H1 (cell line): ENCODE results near the gene OR51B4. TPM values are rescaled to one million over a fixed set of nuclear protein-coding genes. Genes with fewer than 3 reads are reported as not detected.

Experiments
- CTCF ChIA-PET: fragments of 300-600 bp; sonication (Branson Sonifier 250); formaldehyde crosslinking; loops from one replicate; lab custom pipeline; 2021; ENCODE audit not compliant: partially characterized antibody; lab: Charles Lee
- POLR2A ChIA-PET: fragments of 300-600 bp; sonication (Branson Sonifier 250); formaldehyde crosslinking; loops from one replicate; lab custom pipeline; 2021; ENCODE audit warnings: inconsistent platforms; ENCODE audit not compliant: partially characterized antibody; lab: Charles Lee
- DNase-seq, 2 experiments: peaks; one replicate each; pipeline versions ENCODE4 v3.0.0 to v3.0.0-alpha.2; 2010 to 2022; ENCODE audit warnings: low spot score in 2 of 2, low read depth in 1 of 2, mixed read lengths in 1 of 2
- FAIRE-seq: peaks from 2 replicates; lab custom pipeline; 2011; peaks lifted over from hg19 to GRCh38; lab: Jason Lieb, UNC
- H2AFZ ChIP-seq: 2 replicates; pipeline ENCODE4 v1.8.1; 2012; ENCODE audit warnings: low read length, inconsistent platforms
- H2AK5ac ChIP-seq: 2 replicates; pipeline ENCODE4 v1.6.1; 2013; ENCODE audit warnings: low read depth, low read length
- H2BK120ac ChIP-seq: replicated peaks from 2 replicates; pipeline ENCODE3; 2013; ENCODE audit warnings: low read depth, low read length, inconsistent platforms
- H2BK12ac ChIP-seq: 2 replicates; pipeline ENCODE4 v1.6.1; 2013; ENCODE audit warnings: low read depth, low read length
- H2BK15ac ChIP-seq: 2 replicates; pipeline ENCODE4 v1.6.1; 2013; ENCODE audit warnings: low read length
- H2BK20ac ChIP-seq: 2 replicates; pipeline ENCODE4 v1.6.1; 2013; ENCODE audit warnings: low read length
- H2BK5ac ChIP-seq: 2 replicates; pipeline ENCODE4 v1.6.1; 2013; ENCODE audit warnings: low read depth, low read length
- H3K14ac ChIP-seq: 2 replicates; pipeline ENCODE4 v1.6.1; 2013; ENCODE audit warnings: inconsistent platforms; ENCODE audit not compliant: insufficient read length
- H3K18ac ChIP-seq: 2 replicates; pipeline ENCODE4 v1.6.1; 2013; ENCODE audit warnings: low read length; ENCODE audit errors: extremely low read depth
- H3K23ac ChIP-seq: 2 replicates; pipeline ENCODE4 v1.6.1; 2013; ENCODE audit warnings: inconsistent platforms; ENCODE audit not compliant: insufficient read length
- H3K23me2 ChIP-seq: 2 replicates; pipeline ENCODE4 v1.6.1; 2013; ENCODE audit warnings: low read depth, low read length
- H3K27ac ChIP-seq: 2 replicates; pipeline ENCODE4 v1.6.1; 2011; ENCODE audit warnings: low read depth, low read length, inconsistent platforms
- H3K27me3 ChIP-seq, 4 experiments: replicated peaks in 1 of 4; 1 replicate in 1 of 4; 2 replicates in 3 of 4; pipeline versions ENCODE4 v1.6.1 to v1.8.1; 2011 to 2013; ENCODE audit warnings: low read length in 3 of 4, mild to moderate bottlenecking in 3 of 4, inconsistent platforms in 2 of 4, mixed read lengths in 2 of 4, moderate library complexity in 1 of 4; ENCODE audit not compliant: control insufficient read depth in 3 of 4, insufficient read depth in 3 of 4; ENCODE audit errors: extremely low read depth in 1 of 4
- H3K36me3 ChIP-seq, 4 experiments: 2 replicates each; pipeline versions ENCODE4 v1.6.1 to v1.8.1; 2011 to 2013; ENCODE audit warnings: mild to moderate bottlenecking in 4 of 4, low read length in 3 of 4, moderate library complexity in 2 of 4, control low read depth in 1 of 4, inconsistent platforms in 1 of 4; ENCODE audit not compliant: insufficient read depth in 4 of 4, control insufficient read depth in 2 of 4
- H3K4ac ChIP-seq: replicated peaks from 2 replicates; pipeline ENCODE3; 2013; ENCODE audit warnings: low read length, low read depth, mixed read lengths, inconsistent platforms; ENCODE audit not compliant: insufficient read length
- H3K4me1 ChIP-seq, 4 experiments: replicated peaks in 1 of 4; 1 replicate in 1 of 4; 2 replicates in 3 of 4; pipeline versions ENCODE4 v1.6.1 to v1.8.1; 2011 to 2013; ENCODE audit warnings: low read length in 3 of 4, inconsistent platforms in 2 of 4, mixed read lengths in 1 of 4; ENCODE audit not compliant: insufficient read depth in 4 of 4, control insufficient read depth in 3 of 4
- H3K4me2 ChIP-seq, 2 experiments: 2 replicates each; pipeline versions ENCODE4 v1.6.1 to v1.8.1; 2011 to 2013; ENCODE audit warnings: low read depth in 2 of 2, low read length in 2 of 2, control low read depth in 1 of 2, inconsistent platforms in 1 of 2, mild to moderate bottlenecking in 1 of 2; ENCODE audit not compliant: insufficient read depth in 1 of 2
- H3K4me3 ChIP-seq, 4 experiments: fragments of 200-600, 300-600 bp in 1 of 4; sonication (generic), shearing (Covaris generic), sonication (Bioruptor Twin) in 1 of 4; 2 replicates each; pipeline versions ENCODE4 v1.5.1 to v1.8.1; 2011 to 2016; ENCODE audit warnings: low read length in 4 of 4, low read depth in 3 of 4, control low read depth in 2 of 4, inconsistent platforms in 2 of 4, mild to moderate bottlenecking in 2 of 4, mixed read lengths in 1 of 4, moderate library complexity in 1 of 4; ENCODE audit not compliant: insufficient read depth in 2 of 4; ENCODE audit errors: extremely low read depth in 1 of 4
- H3K56ac ChIP-seq: replicated peaks from 2 replicates; pipeline ENCODE3; 2013; ENCODE audit warnings: low read depth, mild to moderate bottlenecking, mixed read lengths, low read length, inconsistent platforms; ENCODE audit not compliant: insufficient read length
- H3K79me1 ChIP-seq: 2 replicates; pipeline ENCODE4 v1.6.1; 2013; ENCODE audit warnings: low read depth, low read length, control low read depth
- H3K79me2 ChIP-seq, 2 experiments: 2 replicates each; pipeline versions ENCODE4 v1.6.1 to v1.8.1; 2012 to 2013; ENCODE audit warnings: low read length in 2 of 2, mild to moderate bottlenecking in 2 of 2, inconsistent platforms in 1 of 2; ENCODE audit not compliant: insufficient read depth in 2 of 2, control insufficient read depth in 1 of 2
- H3K9ac ChIP-seq, 4 experiments: replicated peaks in 1 of 4; 1 replicate in 1 of 4; 2 replicates in 3 of 4; pipeline versions ENCODE4 v1.6.1 to v1.8.1; 2011 to 2013; ENCODE audit warnings: low read depth in 3 of 4, low read length in 3 of 4, control low read depth in 2 of 4, mild to moderate bottlenecking in 2 of 4, moderate library complexity in 2 of 4, inconsistent platforms in 1 of 4; ENCODE audit errors: extremely low read depth in 1 of 4
- H3K9me3 ChIP-seq, 2 experiments: 2 replicates each; pipeline versions ENCODE4 v1.6.1 to v1.8.1; 2012 to 2013; ENCODE audit warnings: mild to moderate bottlenecking in 2 of 2, moderate library complexity in 2 of 2, control low read depth in 1 of 2, inconsistent platforms in 1 of 2, low read depth in 1 of 2, low read length in 1 of 2, mixed read lengths in 1 of 2; ENCODE audit not compliant: insufficient read depth in 2 of 2
- H4K20me1 ChIP-seq, 2 experiments: replicated peaks in 1 of 2; 2 replicates each; pipeline versions ENCODE3 to v1.8.1; 2011 to 2013; ENCODE audit warnings: inconsistent platforms in 2 of 2, low read length in 2 of 2, mild to moderate bottlenecking in 1 of 2; ENCODE audit not compliant: insufficient read depth in 2 of 2, control insufficient read depth in 1 of 2
- H4K5ac ChIP-seq: 2 replicates; pipeline ENCODE4 v1.6.1; 2013; ENCODE audit warnings: low read length, low read depth, mixed read lengths, inconsistent platforms; ENCODE audit not compliant: insufficient read length
- H4K8ac ChIP-seq: 2 replicates; pipeline ENCODE4 v1.8.0; 2013; ENCODE audit warnings: mild to moderate bottlenecking, moderate library complexity, low read length, inconsistent platforms; ENCODE audit not compliant: insufficient read depth; ENCODE audit errors: extremely low read depth
- H4K91ac ChIP-seq: replicated peaks from 2 replicates; pipeline ENCODE3; 2013; ENCODE audit warnings: low read length, mixed read lengths, inconsistent platforms; ENCODE audit not compliant: insufficient read length
- ASH2L ChIP-seq: fragments of 200-600, 300-600 bp; sonication (generic); IDR thresholded peaks from one replicate; pipeline ENCODE4 v1.7.1; 2017; ENCODE audit warnings: low read length
- EP300 ChIP-seq, 2 experiments: IDR thresholded peaks; 1 replicate in 1 of 2; 2 replicates in 1 of 2; pipeline ENCODE4 v1.6.1; 2011 to 2012; ENCODE audit warnings: low read depth in 2 of 2, low read length in 2 of 2, mild to moderate bottlenecking in 2 of 2, borderline replicate concordance in 1 of 2, inconsistent platforms in 1 of 2, moderate library complexity in 1 of 2
- GTF2F1 ChIP-seq: IDR thresholded peaks from 2 replicates; pipeline ENCODE4 v1.6.1; 2012; ENCODE audit warnings: low read depth, low read length, improper control_type of control experiment, borderline replicate concordance
- HDAC6 ChIP-seq: IDR thresholded peaks from one replicate; pipeline ENCODE4 v1.7.1; 2012; ENCODE audit warnings: low read depth, mild to moderate bottlenecking, inconsistent platforms, low read length, moderate library complexity
- NRF1 ChIP-seq: IDR thresholded peaks from 2 replicates; pipeline ENCODE4 v1.6.1; 2011; ENCODE audit warnings: mild to moderate bottlenecking, low read depth, low read length, improper control_type of control experiment
- RBBP5 ChIP-seq: IDR thresholded peaks from 2 replicates; pipeline ENCODE4 v1.7.1; 2012; ENCODE audit warnings: low read depth, mild to moderate bottlenecking, inconsistent platforms, low read length, moderate library complexity, borderline replicate concordance
- RFX5 ChIP-seq: IDR thresholded peaks from 2 replicates; pipeline ENCODE4 v1.6.1; 2011; ENCODE audit warnings: low read depth, low read length, improper control_type of control experiment, borderline replicate concordance
- SIN3A ChIP-seq, 2 experiments: IDR thresholded peaks in 1 of 2; conservative IDR thresholded peaks in 1 of 2; 2 replicates each; pipeline ENCODE4 v1.6.1; 2011 to 2012; ENCODE audit warnings: low read length in 2 of 2, improper control_type of control experiment in 1 of 2, low read depth in 1 of 2, mild to moderate bottlenecking in 1 of 2
- SIX5 ChIP-seq: IDR thresholded peaks from 2 replicates; pipeline ENCODE4 v1.6.1; 2011; ENCODE audit warnings: mild to moderate bottlenecking, low read depth, low read length
- ZNF274 ChIP-seq: IDR thresholded peaks from 2 replicates; pipeline ENCODE4 v1.7.0; 2012; ENCODE audit warnings: low read length, borderline replicate concordance; ENCODE audit errors: extremely low read depth
- WGBS, 2 experiments: shearing (Covaris generic) in 1 of 2; methylation state at CpG; one replicate each; pipeline versions ENCODE4 v1.1.6 to v1.1.7; 2013 to 2015; ENCODE audit warnings: low lambda C conversion rate in 2 of 2, mixed read lengths in 2 of 2, inconsistent platforms in 1 of 2, low coverage in 1 of 2, missing lambda C conversion rate in 1 of 2; ENCODE audit not compliant: insufficient replicate concordance in 2 of 2, insufficient coverage in 1 of 2, insufficient read length in 1 of 2; ENCODE audit errors: extremely low coverage in 1 of 2, missing lambda C conversion rate in 1 of 2; 5-methylcytosine and 5-hydroxymethylcytosine counted together
- polyA plus RNA-seq, 7 experiments: library from polyadenylated mRNA; depleted of rRNA in 3 of 7; stranded (reverse) in 5 of 7; unstranded in 2 of 7; fragments of >200 nt in 5 of 7; fragments of 200-250 nt in 2 of 7; gene quantifications; 1 replicate in 5 of 7; 2 replicates in 1 of 7; 4 replicates in 1 of 7; pipeline versions ENCODE4 v1.2.1 to v1.2.3, GENCODE V29; 2011 to 2013; ENCODE audit warnings: missing spikeins in 2 of 7, mixed read lengths in 2 of 7
- total RNA-seq: library from RNA; stranded (reverse); fragmentation: NEBNext Ultra II Directional; extraction: Animal tissue kit (Norgen Biotek cat#: 25700); gene quantifications from 2 replicates; pipeline ENCODE4 v1.2.1, GENCODE V29; 2021
- TF ChIP-seq, protein P1 (sequence below): IDR thresholded peaks from 2 replicates; pipeline ENCODE4 v1.6.1; 2011; ENCODE audit warnings: low read depth, mild to moderate bottlenecking, low read length; ENCODE audit not compliant: insufficient read depth
- TF ChIP-seq, protein P2 (sequence below): IDR thresholded peaks from 2 replicates; pipeline ENCODE4 v1.6.1; 2011; ENCODE audit warnings: low read length, improper control_type of control experiment

The OR51B4 gene
- total and polyA plus RNA-seq, 2 of the 8 experiments (the other 6 are each of a cell fraction or from before 2014, with no cell fraction given) = not detected

DNA sequence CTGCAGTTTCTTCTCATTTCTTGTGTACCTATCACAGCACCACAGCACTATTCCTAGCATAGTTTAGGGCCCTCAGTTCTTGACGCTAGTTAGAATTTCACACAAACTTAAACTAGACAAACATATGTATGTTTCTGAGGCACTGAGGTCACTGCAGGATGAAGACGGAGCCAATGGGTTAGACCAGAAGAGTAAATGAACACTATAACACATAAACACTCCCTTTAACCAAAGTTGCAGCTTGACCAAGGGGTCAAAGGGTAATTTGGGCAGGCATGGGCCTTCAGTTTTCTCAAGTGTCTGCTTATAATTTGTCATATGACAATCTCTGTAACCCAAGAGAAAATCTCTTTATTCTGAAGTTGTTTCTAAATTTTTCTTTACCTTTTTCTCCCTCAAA is 19.1 kb downstream of the OR51B4 start:
- no peak overlapping the region for H3K14ac ChIP-seq
- H3K27ac ChIP-seq = no peak overlapping the region
- H2BK20ac ChIP-seq = no peak overlapping the region
- CTCF ChIA-PET = interaction anchor here (8.6 kb wide), 1 partner anchor 8 kb away, joined by 48 read pairs; no protein-coding TSS in a partner anchor
- FAIRE-seq = no peak
- DNase-seq = no peak
- H3K4me3 ChIP-seq = no peak overlapping the region
- no peaks in the 10 kb centered on the region for H3K79me2 ChIP-seq
- H2BK120ac ChIP-seq = no peak overlapping the region
- no peak overlapping the region for H2BK12ac ChIP-seq
- POLR2A ChIA-PET = no interaction called here
- no peak overlapping the region for H3K4ac ChIP-seq
- H3K9ac ChIP-seq = no peak overlapping the region
- no peak overlapping the region for H2BK15ac ChIP-seq
- H3K23ac ChIP-seq = no peak overlapping the region
- H3K23me2 ChIP-seq = no peaks in the 10 kb centered on the region
- no peak overlapping the region for H2BK5ac ChIP-seq
- H3K56ac ChIP-seq = no peak overlapping the region
- no peaks in the 10 kb centered on the region; a peak in 1 of 7 replicates for H3K4me1 ChIP-seq
- H4K20me1 ChIP-seq = no peaks in the 10 kb centered on the region
- no peak overlapping the region for H3K18ac ChIP-seq
- H4K5ac ChIP-seq = no peak overlapping the region
- no peak overlapping the region for H4K8ac ChIP-seq
- no peaks in the 10 kb centered on the region for H3K9me3 ChIP-seq
- no peak overlapping the region for H2AFZ ChIP-seq
- H2AK5ac ChIP-seq = no peak overlapping the region
- no peak overlapping the region for H3K4me2 ChIP-seq
- no peaks in the 10 kb centered on the region for H3K36me3 ChIP-seq
- 97% methylated on average over 2 of the region's 2 CpGs; no CpG with 5 or more reads in 1 of the 2 experiments for WGBS, 2 experiments
- no peaks in the 10 kb centered on the region for H3K27me3 ChIP-seq
- 0 out of 2 replicates have a peak, but pooled peaks cover 2% of the 10 kb centered on the region for H3K79me1 ChIP-seq
- no peak overlapping the region for H4K91ac ChIP-seq
- TF ChIP-seq RBBP5 (no peak), HDAC6 (no peak), NRF1 (no peak), ZNF274 (no peak), SIX5 (no peak), GTF2F1 (no peak), SIN3A (conservative IDR thresholded peaks at IDR 0.05 in 1 of 2, IDR thresholded peaks at IDR 0.05 in 1 of 2; ENCODE audit: low read depth in 1 of 2, low read length in 2 of 2) (no peak), EP300 (IDR thresholded peaks at IDR 0.05; ENCODE audit: borderline replicate concordance in 1 of 2, low read depth in 2 of 2, low read length in 2 of 2) (no peak), RFX5 (no peak), ASH2L (no peak)
- TF ChIP-seq, protein P1, sequence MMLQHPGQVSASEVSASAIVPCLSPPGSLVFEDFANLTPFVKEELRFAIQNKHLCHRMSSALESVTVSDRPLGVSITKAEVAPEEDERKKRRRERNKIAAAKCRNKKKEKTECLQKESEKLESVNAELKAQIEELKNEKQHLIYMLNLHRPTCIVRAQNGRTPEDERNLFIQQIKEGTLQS = no peak
- TF ChIP-seq, protein P2, sequence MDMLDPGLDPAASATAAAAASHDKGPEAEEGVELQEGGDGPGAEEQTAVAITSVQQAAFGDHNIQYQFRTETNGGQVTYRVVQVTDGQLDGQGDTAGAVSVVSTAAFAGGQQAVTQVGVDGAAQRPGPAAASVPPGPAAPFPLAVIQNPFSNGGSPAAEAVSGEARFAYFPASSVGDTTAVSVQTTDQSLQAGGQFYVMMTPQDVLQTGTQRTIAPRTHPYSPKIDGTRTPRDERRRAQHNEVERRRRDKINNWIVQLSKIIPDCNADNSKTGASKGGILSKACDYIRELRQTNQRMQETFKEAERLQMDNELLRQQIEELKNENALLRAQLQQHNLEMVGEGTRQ = no peak
